ENCODE results near the gene THEM4. TPM values are rescaled to one million over a fixed set of nuclear protein-coding genes. Genes with fewer than 3 reads are reported as not detected.

The THEM4 gene
- total RNA-seq (ENCODE audit: unreplicated experiment) = 9.0 TPM
- long read RNA-seq, partial matches to known transcripts = 0 of 2 reads
- long read RNA-seq, other reads (novel, unspliced or antisense) = 0 of 2 reads

- Mint-ChIP-seq H3K36me3 (ENCODE audit: low read depth, unreplicated experiment) (peaks cover 34% of the 10 kb centered on the region), H3K27me3 (ENCODE audit: unreplicated experiment) (peaks cover 1% of the 10 kb centered on the region), H3K9me3 (ENCODE audit: unreplicated experiment) (peaks cover 18% of the 10 kb centered on the region), H3K27ac (ENCODE audit: unreplicated experiment) (peak within 1 kb of the TSS; percentile 80), H3K4me3 (ENCODE audit: unreplicated experiment) (peak within 1 kb of the TSS; percentile 93), H3K4me1 (ENCODE audit: unreplicated experiment) (peaks cover 6% of the 10 kb centered on the region)
- DNase-seq (ENCODE audit: low spot score) = peak; percentile 95
- TF ChIP-seq CTCF (IDR thresholded peaks at IDR 0.05; ENCODE audit: unreplicated experiment) = peak; percentile 19
Observed at GRCh38 chr1:151909167-151910149, at the start of gene THEM4. Gene THEM4 (minus strand): TSS chr1:151909511. CDS start chr1:151909458, 53 bp downstream.

- no peaks in the 10 kb centered on the region for H3K27me3 Mint-ChIP-seq (ENCODE audit: unreplicated experiment)
Observed at GRCh38 chr1:151958959-151959358, 49.6 kb upstream of the THEM4 start.

GRCh38 chr1:151956957-151957497 lies 47.7 kb upstream of the THEM4 start:
- no peak for DNase-seq (ENCODE audit: low spot score)
- H3K36me3 Mint-ChIP-seq (ENCODE audit: low read depth, unreplicated experiment) = no peaks in the 10 kb centered on the region
- H3K9me3 Mint-ChIP-seq (ENCODE audit: unreplicated experiment) = no peaks in the 10 kb centered on the region
- no peaks in the 10 kb centered on the region for H3K27me3 Mint-ChIP-seq (ENCODE audit: unreplicated experiment)
- peaks cover 19% of the 10 kb centered on the region for H3K4me1 Mint-ChIP-seq (ENCODE audit: unreplicated experiment)
- H3K4me3 Mint-ChIP-seq (ENCODE audit: unreplicated experiment) = no peak overlapping the region
- H3K27ac Mint-ChIP-seq (ENCODE audit: unreplicated experiment) = no peak overlapping the region
- no peak for TF ChIP-seq CTCF (IDR thresholded peaks at IDR 0.05; ENCODE audit: unreplicated experiment)

More at GRCh38 chr1:151958959-151959358, 49.6 kb upstream of the THEM4 start:
- Mint-ChIP-seq H3K9me3 (ENCODE audit: unreplicated experiment) (no peaks in the 10 kb centered on the region), H3K27ac (ENCODE audit: unreplicated experiment) (no peak overlapping the region), H3K36me3 (ENCODE audit: low read depth, unreplicated experiment) (no peaks in the 10 kb centered on the region), H3K4me1 (ENCODE audit: unreplicated experiment) (peaks cover 34% of the 10 kb centered on the region), H3K4me3 (ENCODE audit: unreplicated experiment) (no peak overlapping the region)
- TF ChIP-seq CTCF (IDR thresholded peaks at IDR 0.05; ENCODE audit: unreplicated experiment) = no peak
- no peak for DNase-seq (ENCODE audit: low spot score)

GRCh38 chr1:151953409-151954094 lies 44.2 kb upstream of the THEM4 start:
- H3K4me1 Mint-ChIP-seq (ENCODE audit: unreplicated experiment) = no peaks in the 10 kb centered on the region
- no peak for DNase-seq (ENCODE audit: low spot score)
- no peaks in the 10 kb centered on the region for H3K36me3 Mint-ChIP-seq (ENCODE audit: low read depth, unreplicated experiment)
- H3K27ac Mint-ChIP-seq (ENCODE audit: unreplicated experiment) = no peak overlapping the region
- H3K27me3 Mint-ChIP-seq (ENCODE audit: unreplicated experiment) = no peaks in the 10 kb centered on the region
- no peak for TF ChIP-seq CTCF (IDR thresholded peaks at IDR 0.05; ENCODE audit: unreplicated experiment)
- no peak overlapping the region for H3K4me3 Mint-ChIP-seq (ENCODE audit: unreplicated experiment)
- no peaks in the 10 kb centered on the region for H3K9me3 Mint-ChIP-seq (ENCODE audit: unreplicated experiment)
